ENCODE results near the gene CD86. TPM values are rescaled to one million over a fixed set of nuclear protein-coding genes. Genes with fewer than 3 reads are reported as not detected.
"Not testable (repeated sequence)": the region's sequence is repeated elsewhere in the genome, so short reads cannot be mapped to it uniquely, and the experiment has no call there.

The CD86 gene
- total RNA-seq, 1 donor from 2014 or later: 15.4 TPM

GRCh38 chr3:122148941-122149627 lies 93.9 kb downstream of the CD86 start:
- DNase-seq (ENCODE audit: low spot score): no peak

DNA sequence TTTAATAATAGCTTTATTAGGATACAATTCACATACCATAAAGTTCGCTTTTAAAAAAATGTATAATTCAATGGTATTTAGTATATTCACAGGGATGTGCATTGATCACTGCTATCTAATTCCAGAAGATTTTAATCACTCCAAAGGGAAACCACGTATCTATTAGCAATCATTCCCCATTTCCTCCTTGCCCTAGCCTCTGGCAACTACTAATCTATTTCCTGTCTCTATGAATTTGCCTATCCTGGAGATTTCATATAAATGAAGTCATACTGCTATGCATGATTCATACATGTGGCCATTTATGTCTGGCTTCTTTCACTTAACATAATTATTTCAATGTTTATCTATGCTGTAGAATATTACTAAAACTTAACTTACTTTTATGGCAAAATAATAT lies 96.3 kb downstream of the CD86 start:
- DNase-seq (ENCODE audit: low spot score): no peak

- not testable (repeated sequence) for DNase-seq (ENCODE audit: low spot score)
Measured at GRCh38 chr3:122164983-122165382, 109.8 kb downstream of the CD86 start.

GRCh38 chr3:122167630-122168029 lies 112.5 kb downstream of the CD86 start:
- DNase-seq (ENCODE audit: low spot score): no peak

DNA sequence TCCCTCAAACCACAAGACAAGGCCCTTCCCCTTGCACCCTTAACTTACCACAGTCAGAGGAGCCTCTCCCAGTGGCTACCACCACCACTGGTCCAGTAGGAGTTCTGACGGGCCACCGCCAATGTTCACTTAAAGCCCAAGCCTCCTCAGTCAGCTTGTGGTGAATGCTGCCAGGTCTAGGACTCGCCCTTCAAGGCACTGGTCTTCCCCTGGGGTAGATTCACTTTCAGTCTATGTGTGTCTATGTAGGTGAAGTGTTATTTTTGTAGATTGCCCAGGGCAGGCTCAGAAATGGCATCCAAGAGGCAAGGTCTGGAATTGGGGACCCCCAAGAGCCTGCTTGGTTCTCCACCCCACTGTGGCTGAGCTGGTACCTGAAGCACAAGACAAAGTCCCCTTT lies 112.9 kb downstream of the CD86 start:
- DNase-seq (ENCODE audit: low spot score): no peak

DNA sequence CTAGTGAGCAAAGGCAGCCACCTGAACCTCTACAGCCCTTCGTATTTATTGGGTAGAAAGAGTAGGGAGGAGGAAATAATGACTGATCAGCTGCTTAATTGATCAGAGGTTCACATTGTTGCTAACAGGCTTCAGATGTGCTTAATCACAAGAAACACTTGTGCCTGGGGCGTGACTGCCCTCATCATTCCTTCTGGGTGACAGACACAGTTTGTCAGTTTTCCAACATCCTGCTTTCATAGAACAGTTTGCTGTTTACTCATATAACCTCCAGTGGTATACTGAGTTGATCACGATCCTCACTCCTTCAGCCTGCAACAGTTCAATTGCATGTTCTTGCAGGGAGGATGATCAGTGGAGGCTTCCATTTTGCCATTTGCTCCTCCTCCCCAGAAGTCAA lies 114.7 kb downstream of the CD86 start:
- DNase-seq (ENCODE audit: low spot score): no peak

Other genes starting within 250 kb of the CD86 start
- 12.5 TPM for gene IQCB1, start 220.3 kb upstream of the CD86 start, total RNA-seq
- 7.2 TPM for gene EAF2, start 220.2 kb upstream of the CD86 start, total RNA-seq
- gene SLC15A2, start 161.0 kb upstream of the CD86 start, total RNA-seq: 1.2 TPM
- not detected for gene ILDR1, start 33.1 kb upstream of the CD86 start, total RNA-seq
- gene CASR, start 128.3 kb downstream of the CD86 start, total RNA-seq: not detected